ENCODE data around the gene COLEC11. TPM values are rescaled to one million over a fixed set of nuclear protein-coding genes. Genes with fewer than 3 reads are reported as not detected.
A peak's percentile ranks its signal among the peaks of the same experiment; 100 is the strongest.
"Not testable (repeated sequence)": the region's sequence is repeated elsewhere in the genome, so short reads cannot be mapped to it uniquely, and the experiment has no call there.

COLEC11 gene
- total RNA-seq, 3 donors from 2014 or later, result 0.28 to 0.43 TPM; not detected in 1

GRCh38 chr2:3651691-3652648, 57.1 kb downstream of the COLEC11 start:
- Mint-ChIP-seq H3K27me3 (ENCODE audit: low read depth) (peaks cover 2% of the 10 kb centered on the region), H3K4me3 (peak overlapping the region; percentile 86), H3K36me3 (ENCODE audit: insufficient read depth) (no peaks in the 10 kb centered on the region), H3K9me3 (no peaks in the 10 kb centered on the region), H3K4me1 (ENCODE audit: low read depth) (peaks cover 14% of the 10 kb centered on the region)
- ATAC-seq (peak; percentile 65 to 73), DNase-seq (peak; percentile 35)

DNA sequence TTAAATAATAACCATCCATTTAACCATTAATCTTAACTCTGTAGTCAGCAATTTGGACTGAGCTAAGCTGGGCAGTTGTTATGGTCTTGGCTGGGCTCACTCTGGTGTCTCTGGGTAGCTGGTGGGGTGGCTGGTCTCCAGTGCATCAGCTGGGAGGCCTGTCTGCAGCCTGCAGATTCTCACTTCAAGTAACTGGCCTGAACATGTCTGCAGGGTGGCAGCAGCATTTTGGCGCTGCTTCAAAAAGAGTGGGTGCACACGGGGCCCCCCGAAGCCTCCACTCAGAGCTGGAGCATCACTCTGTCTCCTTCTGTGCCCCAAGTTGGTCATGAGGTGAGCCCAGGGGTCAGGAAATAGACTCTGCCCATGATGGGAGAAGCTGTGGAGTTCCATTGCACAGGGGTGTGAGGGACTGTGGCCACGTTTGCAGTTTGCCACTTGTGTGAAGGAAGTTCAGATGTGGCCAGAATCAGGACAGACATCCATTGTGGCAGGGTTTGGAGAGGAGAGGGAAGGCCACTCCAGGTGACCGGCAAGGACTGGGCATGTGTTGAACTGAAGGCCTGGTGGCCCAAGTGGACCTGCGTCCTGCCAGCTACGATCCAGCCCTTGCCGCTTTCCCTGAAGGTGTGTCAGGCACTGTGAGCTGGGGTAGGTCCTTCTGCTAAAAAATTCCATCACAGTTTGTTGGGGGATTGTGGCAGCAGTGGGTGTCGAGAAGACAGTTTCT, 58.1 kb downstream of the COLEC11 start:
- Mint-ChIP-seq H3K9me3 (no peaks in the 10 kb centered on the region), H3K4me1 (ENCODE audit: low read depth) (peaks cover 14% of the 10 kb centered on the region), H3K36me3 (ENCODE audit: insufficient read depth) (no peaks in the 10 kb centered on the region), H3K4me3 (no peak overlapping the region), H3K27me3 (ENCODE audit: low read depth) (peaks cover 2% of the 10 kb centered on the region)
- no peak for ATAC-seq
- no peak for DNase-seq

DNA sequence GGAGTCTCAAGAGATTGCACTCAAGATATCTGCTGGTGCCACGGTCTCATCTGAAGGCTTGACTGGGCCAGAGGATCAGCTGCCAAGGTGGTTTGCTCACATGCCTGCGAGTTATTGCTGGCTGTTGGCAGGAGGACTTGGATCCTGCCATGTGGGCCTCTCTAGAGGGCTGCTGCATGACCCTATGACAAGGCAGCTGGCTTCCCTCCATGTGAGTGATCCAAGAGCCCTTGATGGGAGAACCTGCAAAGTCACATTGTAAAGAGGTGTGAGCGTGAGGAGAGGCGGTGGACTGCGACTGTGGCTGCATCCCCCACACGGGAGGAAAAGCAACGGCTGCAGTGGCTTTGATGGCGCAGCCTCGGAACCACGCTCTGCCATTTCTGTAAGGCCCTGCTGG, 59.1 kb downstream of the COLEC11 start:
- Mint-ChIP-seq H3K4me3 (no peak overlapping the region), H3K9me3 (no peaks in the 10 kb centered on the region)
- ATAC-seq, result no peak

GRCh38 chr2:3654531-3655225, 59.8 kb downstream of the COLEC11 start:
- Mint-ChIP-seq H3K36me3 (ENCODE audit: insufficient read depth) (no peaks in the 10 kb centered on the region), H3K4me3 (no peak overlapping the region), H3K4me1 (ENCODE audit: low read depth) (peaks cover 14% of the 10 kb centered on the region), H3K27me3 (ENCODE audit: low read depth) (peaks cover 2% of the 10 kb centered on the region), H3K9me3 (no peaks in the 10 kb centered on the region)
- ATAC-seq (no peak), DNase-seq (no peak)

More for the DNA sequence above, 59.1 kb downstream of the COLEC11 start:
- no peak for DNase-seq
- H3K27me3 Mint-ChIP-seq (ENCODE audit: low read depth), result peaks cover 2% of the 10 kb centered on the region
- H3K36me3 Mint-ChIP-seq (ENCODE audit: insufficient read depth), result no peaks in the 10 kb centered on the region
- H3K4me1 Mint-ChIP-seq (ENCODE audit: low read depth), result peaks cover 14% of the 10 kb centered on the region

- no peaks in the 10 kb centered on the region for H3K9me3 Mint-ChIP-seq
- no peaks in the 10 kb centered on the region for H3K36me3 Mint-ChIP-seq (ENCODE audit: insufficient read depth)
- ATAC-seq (no peak), DNase-seq (no peak)
- peaks cover 2% of the 10 kb centered on the region for H3K27me3 Mint-ChIP-seq (ENCODE audit: low read depth)
- H3K4me3 Mint-ChIP-seq, result no peak overlapping the region
- H3K4me1 Mint-ChIP-seq (ENCODE audit: low read depth), result peaks cover 15% of the 10 kb centered on the region
Observed at GRCh38 chr2:3655871-3656761, 61.2 kb downstream of the COLEC11 start.

DNA sequence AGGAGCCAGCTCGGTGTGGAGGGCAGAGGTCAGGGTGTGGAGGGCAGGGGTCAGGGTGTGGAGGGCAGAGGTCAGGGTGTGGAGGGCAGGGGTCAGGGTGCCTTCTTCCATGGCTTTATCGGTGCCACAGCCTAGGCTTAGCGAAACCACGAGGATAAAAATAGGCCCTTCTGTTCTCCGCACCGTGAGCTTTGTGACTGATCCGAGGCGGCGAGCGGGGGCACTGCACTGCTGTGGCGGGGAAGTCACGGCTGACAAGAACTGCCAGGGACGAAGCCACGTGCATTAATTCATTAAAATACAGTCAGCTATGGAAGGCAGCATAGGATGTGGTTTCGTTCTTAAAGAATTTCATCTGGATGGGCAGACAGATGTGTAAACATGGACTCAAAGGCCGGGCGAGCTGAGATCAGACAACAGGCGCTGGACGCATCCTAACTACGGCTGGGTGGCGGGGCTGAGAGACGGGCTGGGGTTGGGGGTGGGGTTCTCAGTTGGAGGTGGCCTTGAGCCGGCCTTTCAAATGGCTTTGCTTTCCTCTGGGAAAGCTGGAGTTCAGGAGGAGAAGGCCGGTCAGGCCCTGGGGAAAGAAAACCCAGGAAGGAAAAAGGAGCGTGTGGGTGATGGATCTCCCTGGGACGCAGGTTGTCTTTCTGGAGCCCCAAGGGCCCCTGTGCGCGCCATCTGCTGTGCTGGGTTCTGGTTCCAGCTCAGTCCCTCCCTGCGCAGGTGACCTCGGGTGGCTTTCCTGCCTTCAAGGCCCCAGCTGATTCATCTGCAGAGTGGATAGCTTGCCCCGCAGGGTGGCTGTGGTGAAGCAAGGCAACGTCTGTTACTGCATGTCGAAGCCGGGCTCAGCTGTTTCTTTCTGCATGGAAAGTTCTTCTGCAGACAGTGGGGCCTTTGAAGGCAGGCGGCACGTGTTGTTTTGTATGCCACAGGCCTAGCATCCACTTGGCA, 62.1 kb downstream of the COLEC11 start:
- Mint-ChIP-seq H3K36me3 (ENCODE audit: insufficient read depth) (no peaks in the 10 kb centered on the region), H3K27me3 (ENCODE audit: low read depth) (no peaks in the 10 kb centered on the region), H3K4me3 (no peak overlapping the region), H3K4me1 (ENCODE audit: low read depth) (peaks cover 10% of the 10 kb centered on the region), H3K9me3 (no peaks in the 10 kb centered on the region)
- no peak for ATAC-seq
- DNase-seq, result no peak

- Mint-ChIP-seq H3K4me3 (no peak within 1 kb of the TSS), H3K27me3 (ENCODE audit: low read depth) (no peaks in the 10 kb centered on the region), H3K36me3 (ENCODE audit: insufficient read depth) (no peaks in the 10 kb centered on the region), H3K9me3 (no peaks in the 10 kb centered on the region), H3K4me1 (ENCODE audit: low read depth) (peaks cover 6% of the 10 kb centered on the region)
- ATAC-seq (no peak), DNase-seq (no peak)
Observed at GRCh38 chr2:3657881-3658280, 63.0 kb downstream of the COLEC11 start, which contains the start of gene ALLC. Gene ALLC, plus strand, starts transcription at chr2:3658200. Its CDS starts 12,958 bp downstream, at chr2:3671158.

- DNase-seq, result no peak
Observed at GRCh38 chr2:3659447-3660432, 64.8 kb downstream of the COLEC11 start.

GRCh38 chr2:3660640-3661039, 65.7 kb downstream of the COLEC11 start:
- not testable (repeated sequence) for H3K9me3 Mint-ChIP-seq; H3K4me3 Mint-ChIP-seq; H3K4me1 Mint-ChIP-seq (ENCODE audit: low read depth); H3K36me3 Mint-ChIP-seq (ENCODE audit: insufficient read depth); H3K27me3 Mint-ChIP-seq (ENCODE audit: low read depth); ATAC-seq; DNase-seq

More at GRCh38 chr2:3659447-3660432, 64.8 kb downstream of the COLEC11 start:
- ATAC-seq, result no peak
- Mint-ChIP-seq H3K9me3 (no peaks in the 10 kb centered on the region), H3K4me3 (no peak overlapping the region), H3K36me3 (ENCODE audit: insufficient read depth) (no peaks in the 10 kb centered on the region), H3K4me1 (ENCODE audit: low read depth) (peaks cover 6% of the 10 kb centered on the region), H3K27me3 (ENCODE audit: low read depth) (no peaks in the 10 kb centered on the region)

GRCh38 chr2:3661149-3661660, 66.3 kb downstream of the COLEC11 start:
- ATAC-seq (no peak), DNase-seq (no peak)
- Mint-ChIP-seq H3K4me3 (no peak overlapping the region), H3K4me1 (ENCODE audit: low read depth) (peaks cover 6% of the 10 kb centered on the region), H3K36me3 (ENCODE audit: insufficient read depth) (no peaks in the 10 kb centered on the region), H3K9me3 (no peaks in the 10 kb centered on the region), H3K27me3 (ENCODE audit: low read depth) (no peaks in the 10 kb centered on the region)

DNA sequence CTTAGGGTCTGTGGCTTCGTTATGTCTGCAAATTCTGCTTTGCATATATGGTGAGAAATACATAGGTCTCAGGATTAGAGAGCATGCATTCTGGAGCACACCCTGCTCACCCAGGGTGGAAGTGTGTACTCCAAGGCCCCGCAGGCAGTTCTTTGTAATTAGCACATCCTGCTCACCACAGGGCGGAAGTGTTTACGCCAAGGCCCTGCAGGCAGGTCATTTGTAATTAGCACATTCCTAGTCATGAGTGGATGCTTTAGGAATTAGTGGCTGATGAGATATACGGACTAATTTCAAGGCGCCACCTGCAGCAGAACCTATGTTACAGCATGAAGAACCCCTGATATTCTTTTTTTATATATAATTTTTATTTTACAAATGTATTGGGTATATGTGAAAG, 67.3 kb downstream of the COLEC11 start:
- Mint-ChIP-seq H3K27me3 (ENCODE audit: low read depth) (peaks cover 2% of the 10 kb centered on the region), H3K4me3 (no peak overlapping the region), H3K4me1 (ENCODE audit: low read depth) (peaks cover 6% of the 10 kb centered on the region), H3K36me3 (ENCODE audit: insufficient read depth) (no peaks in the 10 kb centered on the region), H3K9me3 (no peaks in the 10 kb centered on the region)
- no peak for ATAC-seq
- DNase-seq, result no peak

Data from activated T-cell treated with anti-CD3 and anti-CD28 coated beads, Interleukin-2, amount 50 U/mL, for 4 hours (primary cell).